Mucosa of descending colon (tissue), 3 donors: Measurements from ENCODE around the gene PCDHB13. TPM values are rescaled to one million over a fixed set of nuclear protein-coding genes. Genes with fewer than 3 reads are reported as not detected.
"Not testable (repeated sequence)": the region's sequence is repeated elsewhere in the genome, so short reads cannot be mapped to it uniquely, and the experiment has no call there.

ENCODE experiments used
- ATAC-seq: fragments of 200-7000 bp; cut with Tn5 transposase; one replicate; pipeline ENCODE4 v1.9.1; 2020; ENCODE audit warnings: mild to moderate bottlenecking, moderate library complexity
- DNase-seq, 3 donors: peaks; one replicate each; pipeline ENCODE4 v3.0.0-alpha.2; 2020
- H3K36me3 ChIP-seq: fragments of 200-600 bp; one replicate; pipeline ENCODE4 v1.8.0; 2021; ENCODE audit warnings: low read depth, mild to moderate bottlenecking
- H3K4me1 ChIP-seq: fragments of 200-600 bp; one replicate; pipeline ENCODE4 v1.8.0; 2021; ENCODE audit warnings: low read depth, mild to moderate bottlenecking
- H3K4me3 ChIP-seq: fragments of 200-600 bp; one replicate; pipeline ENCODE4 v1.8.0; 2021; ENCODE audit warnings: mild to moderate bottlenecking
- H3K9me3 ChIP-seq: fragments of 200-600 bp; one replicate; pipeline ENCODE4 v1.8.0; 2021; ENCODE audit warnings: mild to moderate bottlenecking
- intact Hi-C, 2 donors: fragments of 100-400 bp; cut with DNase I in 1 of 2; cut with micrococcal nuclease in 1 of 2; formaldehyde crosslinking; loops; one replicate each; pipeline versions ENCODE4 v1.11.0 to v1.11.1; 2022; cut with DNase I, micrococcal nuclease
- total RNA-seq, 3 donors: library from RNA; stranded (reverse); fragmentation: NEBNext Ultra II Directional in 2 of 3; extraction: Animal tissue kit (Norgen Biotek cat#: 25700) in 2 of 3; gene quantifications; one replicate each; pipeline versions ENCODE4 v1.2.1 to v1.2.4, GENCODE V29; 2021 to 2023
- TF ChIP-seq, protein P1 (sequence below): fragments of 200-600 bp; IDR thresholded peaks from one replicate; pipeline ENCODE4 v1.8.0; 2022; ENCODE audit warnings: antibody characterized with exemption, mild to moderate bottlenecking
- donor health status: DM: no; HTN: no; CAD: no; lungs with moderate emphysema.
- donor health status: DM: no; HTN: no; CAD: no.
- donor health status: DM: no; HTN: yes; CAD: no.

Gene PCDHB13
- total RNA-seq, 3 donors from 2014 or later = 1.2 to 4.3 (median 1.9) TPM

DNA sequence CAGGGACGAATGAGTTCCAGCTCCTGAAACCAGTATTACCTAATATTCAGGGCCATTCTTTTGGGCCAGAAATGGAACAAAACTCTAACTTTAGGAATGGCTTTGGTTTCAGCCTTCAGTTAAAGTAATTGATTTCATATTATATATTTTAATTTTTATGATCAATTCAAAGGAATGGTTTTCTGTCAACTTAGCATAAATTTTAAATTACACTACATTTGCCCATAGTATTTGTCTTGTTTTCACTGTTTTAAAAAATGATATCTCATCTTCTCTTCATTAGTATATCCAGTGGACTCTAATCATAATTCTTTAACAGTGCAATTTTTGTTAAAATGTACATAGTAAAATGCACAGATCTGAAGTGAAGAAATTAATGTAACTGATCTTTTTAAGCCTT is 33.4 kb upstream of the PCDHB13 start:
- TF ChIP-seq, protein P1, sequence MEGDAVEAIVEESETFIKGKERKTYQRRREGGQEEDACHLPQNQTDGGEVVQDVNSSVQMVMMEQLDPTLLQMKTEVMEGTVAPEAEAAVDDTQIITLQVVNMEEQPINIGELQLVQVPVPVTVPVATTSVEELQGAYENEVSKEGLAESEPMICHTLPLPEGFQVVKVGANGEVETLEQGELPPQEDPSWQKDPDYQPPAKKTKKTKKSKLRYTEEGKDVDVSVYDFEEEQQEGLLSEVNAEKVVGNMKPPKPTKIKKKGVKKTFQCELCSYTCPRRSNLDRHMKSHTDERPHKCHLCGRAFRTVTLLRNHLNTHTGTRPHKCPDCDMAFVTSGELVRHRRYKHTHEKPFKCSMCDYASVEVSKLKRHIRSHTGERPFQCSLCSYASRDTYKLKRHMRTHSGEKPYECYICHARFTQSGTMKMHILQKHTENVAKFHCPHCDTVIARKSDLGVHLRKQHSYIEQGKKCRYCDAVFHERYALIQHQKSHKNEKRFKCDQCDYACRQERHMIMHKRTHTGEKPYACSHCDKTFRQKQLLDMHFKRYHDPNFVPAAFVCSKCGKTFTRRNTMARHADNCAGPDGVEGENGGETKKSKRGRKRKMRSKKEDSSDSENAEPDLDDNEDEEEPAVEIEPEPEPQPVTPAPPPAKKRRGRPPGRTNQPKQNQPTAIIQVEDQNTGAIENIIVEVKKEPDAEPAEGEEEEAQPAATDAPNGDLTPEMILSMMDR = no peak
- H3K36me3 ChIP-seq = no peaks in the 10 kb centered on the region
- no peaks in the 10 kb centered on the region for H3K4me1 ChIP-seq
- no peak for ATAC-seq
- intact Hi-C loops = no loop called here
- H3K4me3 ChIP-seq = no peak overlapping the region
- H3K9me3 ChIP-seq = peaks cover 57% of the 10 kb centered on the region
- no peak for DNase-seq

DNA sequence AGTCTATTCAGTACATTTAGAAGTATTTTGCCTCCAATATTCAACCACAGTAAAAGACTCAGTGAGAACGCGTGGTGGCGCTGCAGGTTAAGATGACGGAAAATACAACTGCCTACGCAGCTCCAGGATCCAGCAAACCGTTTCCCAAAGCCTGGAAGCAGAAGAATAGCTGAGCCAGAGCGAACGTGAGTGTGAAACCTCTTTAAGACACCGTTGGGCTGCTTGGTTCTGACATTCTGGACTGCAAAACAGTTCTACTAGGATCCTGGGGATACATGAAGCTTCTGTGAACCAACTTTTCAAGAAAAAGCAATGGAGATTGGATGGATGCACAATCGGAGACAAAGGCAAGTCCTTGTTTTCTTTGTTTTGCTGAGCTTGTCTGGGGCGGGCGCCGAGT is 31.5 kb upstream of the PCDHB13 start, which contains the start of gene PCDHB16:
Gene PCDHB16, plus strand, starts transcription at position 140 of the 400 bp plus-strand sequence. Its CDS starts 173 bp downstream, at position 313.
- Histone ChIP-seq H3K36me3 (no peaks in the 10 kb centered on the region), H3K9me3 (peaks cover 48% of the 10 kb centered on the region), H3K4me3 (no peak within 1 kb of the TSS), H3K4me1 (no peaks in the 10 kb centered on the region)
- ATAC-seq = no peak
- TF ChIP-seq, protein P1 = no peak
- intact Hi-C loops = no loop called here
- DNase-seq = no peak

- H3K4me3 ChIP-seq, ATAC-seq, intact Hi-C loops, DNase-seq, H3K36me3 ChIP-seq, H3K4me1 ChIP-seq: not testable (repeated sequence)
- peaks cover 38% of the 10 kb centered on the region for H3K9me3 ChIP-seq
These were observed 29.4 kb upstream of the PCDHB13 start for GRCh38 chr5:141184117-141184855.

GRCh38 chr5:141186897-141187512 is 26.7 kb upstream of the PCDHB13 start, which contains the start of gene PCDHB9:
TSS of gene PCDHB9 (plus strand) at chr5:141187161. CDS start at chr5:141187319, 158 bp downstream.
- H3K9me3 ChIP-seq = peaks cover 47% of the 10 kb centered on the region

GRCh38 chr5:141188682-141189081 is 25.0 kb upstream of the PCDHB13 start:
- H3K4me1 ChIP-seq, intact Hi-C loops, DNase-seq, ATAC-seq, H3K4me3 ChIP-seq, H3K36me3 ChIP-seq: not testable (repeated sequence)
- peaks cover 44% of the 10 kb centered on the region for H3K9me3 ChIP-seq

More at GRCh38 chr5:141186897-141187512, 26.7 kb upstream of the PCDHB13 start, which contains the start of gene PCDHB9:
- H3K36me3 ChIP-seq = no peaks in the 10 kb centered on the region
- peak in 1 of 3 donors; percentile 16 for DNase-seq
- TF ChIP-seq, protein P1 = no peak
- intact Hi-C loops = no loop called here
- no peak for ATAC-seq
- no peaks in the 10 kb centered on the region for H3K4me1 ChIP-seq
- H3K4me3 ChIP-seq = no peak within 1 kb of the TSS

- intact Hi-C loops, ATAC-seq, H3K4me3 ChIP-seq, H3K36me3 ChIP-seq, H3K4me1 ChIP-seq, DNase-seq: not testable (repeated sequence)
- peaks cover 44% of the 10 kb centered on the region for H3K9me3 ChIP-seq
These were observed 24.6 kb upstream of the PCDHB13 start for GRCh38 chr5:141189131-141189530.

DNA sequence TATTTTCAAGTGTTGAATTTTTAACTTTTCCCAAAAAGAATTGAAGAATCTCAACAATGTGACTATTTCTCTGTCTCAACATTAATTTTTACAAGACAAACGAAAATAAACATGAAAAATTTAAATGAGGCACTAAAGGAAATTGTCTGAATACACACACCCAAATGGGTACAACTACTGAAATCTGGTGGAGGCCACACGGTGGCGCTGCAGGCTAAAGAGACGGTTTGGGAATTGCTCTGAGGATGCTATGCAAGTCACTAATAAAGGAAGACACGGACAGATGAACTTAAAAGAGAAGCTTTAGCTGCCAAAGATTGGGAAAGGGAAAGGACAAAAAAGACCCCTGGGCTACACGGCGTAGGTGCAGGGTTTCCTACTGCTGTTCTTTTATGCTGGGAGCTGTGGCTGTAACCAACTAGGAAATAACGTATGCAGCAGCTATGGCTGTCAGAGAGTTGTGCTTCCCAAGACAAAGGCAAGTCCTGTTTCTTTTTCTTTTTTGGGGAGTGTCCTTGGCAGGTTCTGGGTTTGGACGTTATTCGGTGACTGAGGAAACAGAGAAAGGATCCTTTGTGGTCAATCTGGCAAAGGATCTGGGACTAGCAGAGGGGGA is 21.5 kb upstream of the PCDHB13 start, which contains the start of gene PCDHB10:
Gene PCDHB10, plus strand, starts transcription at position 244 of the 616 bp plus-strand sequence. Its CDS starts 200 bp downstream, at position 444.
- Histone ChIP-seq H3K4me3 (no peak within 1 kb of the TSS), H3K36me3 (no peaks in the 10 kb centered on the region), H3K9me3 (peaks cover 48% of the 10 kb centered on the region), H3K4me1 (no peaks in the 10 kb centered on the region)
- intact Hi-C loops = no loop called here
- peak in 2 of 3 donors; percentile 14 to 49 for DNase-seq
- TF ChIP-seq, protein P1 = no peak
- ATAC-seq = no peak

DNA sequence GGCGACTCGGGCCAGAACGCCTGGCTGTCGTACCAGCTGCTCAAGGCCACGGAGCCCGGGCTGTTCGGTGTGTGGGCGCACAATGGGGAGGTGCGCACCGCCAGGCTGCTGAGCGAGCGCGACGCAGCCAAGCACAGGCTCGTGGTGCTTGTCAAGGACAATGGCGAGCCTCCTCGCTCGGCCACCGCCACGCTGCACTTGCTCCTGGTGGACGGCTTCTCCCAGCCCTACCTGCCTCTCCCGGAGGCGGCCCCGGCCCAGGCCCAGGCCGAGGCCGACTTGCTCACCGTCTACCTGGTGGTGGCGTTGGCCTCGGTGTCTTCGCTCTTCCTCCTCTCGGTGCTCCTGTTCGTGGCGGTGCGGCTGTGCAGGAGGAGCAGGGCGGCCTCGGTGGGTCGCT is 19.4 kb upstream of the PCDHB13 start:
- H3K9me3 ChIP-seq = peaks cover 63% of the 10 kb centered on the region
- intact Hi-C loops, DNase-seq, H3K4me1 ChIP-seq, H3K36me3 ChIP-seq, H3K4me3 ChIP-seq, ATAC-seq: not testable (repeated sequence)
